NCI-H187 treated with DMSO at 0.1 percent for 48 hours (cell line): Measurements from ENCODE around the gene ERMN.
"Not testable (repeated sequence)": the region's sequence is repeated elsewhere in the genome, so short reads cannot be mapped to it uniquely, and the experiment has no call there.

Experiments
- DNase-seq: peaks from one replicate; lab custom pipeline; 2025; lab: John Stamatoyannopoulos, UW

The ERMN gene, protein sequence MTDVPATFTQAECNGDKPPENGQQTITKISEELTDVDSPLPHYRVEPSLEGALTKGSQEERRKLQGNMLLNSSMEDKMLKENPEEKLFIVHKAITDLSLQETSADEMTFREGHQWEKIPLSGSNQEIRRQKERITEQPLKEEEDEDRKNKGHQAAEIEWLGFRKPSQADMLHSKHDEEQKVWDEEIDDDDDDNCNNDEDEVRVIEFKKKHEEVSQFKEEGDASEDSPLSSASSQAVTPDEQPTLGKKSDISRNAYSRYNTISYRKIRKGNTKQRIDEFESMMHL

DNA sequence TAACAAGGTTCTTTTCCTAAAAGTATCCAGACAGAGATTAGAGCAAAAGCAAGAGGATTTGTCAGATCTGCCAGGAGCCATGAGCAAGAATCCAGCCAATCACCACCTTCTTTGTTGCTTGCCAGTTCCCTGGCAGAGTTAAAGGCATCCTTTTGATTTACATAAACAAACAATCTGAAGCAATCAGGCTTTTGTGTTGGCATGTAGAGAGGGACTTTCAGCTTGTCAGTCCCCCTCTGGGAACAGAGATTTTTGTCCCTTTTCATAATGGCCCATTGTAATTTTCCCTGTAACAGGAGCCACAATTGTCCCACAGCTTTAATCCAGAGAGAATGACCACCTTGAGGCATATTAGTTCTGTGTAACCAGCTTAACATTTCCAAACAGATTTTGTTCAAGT is at the start of gene ERMN:
Gene ERMN (minus strand): TSS at position 39 of the 400 bp plus-strand sequence. CDS start 182 bp downstream, outside the sequence.
- no peak for DNase-seq

DNA sequence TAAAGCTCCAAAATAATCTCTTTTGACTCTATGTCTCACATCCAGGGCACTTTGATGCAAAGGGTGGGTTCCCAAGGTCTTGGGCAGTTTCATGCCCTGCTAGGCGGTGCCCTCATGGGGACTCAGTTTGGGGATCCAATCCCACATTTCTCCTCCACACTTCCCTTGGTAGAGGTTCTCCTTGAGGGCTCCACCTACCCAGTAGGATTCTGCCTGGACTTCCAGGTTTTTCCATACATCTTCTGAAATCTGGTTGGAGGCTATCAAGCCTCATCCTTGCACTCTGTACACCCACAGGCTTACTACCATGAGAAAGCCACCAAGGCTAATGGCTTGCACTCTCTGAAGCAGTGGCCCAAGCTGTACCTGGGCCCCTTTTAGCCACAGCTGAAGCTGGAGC is 49.8 kb upstream of the ERMN start:
- no peak for DNase-seq

DNA sequence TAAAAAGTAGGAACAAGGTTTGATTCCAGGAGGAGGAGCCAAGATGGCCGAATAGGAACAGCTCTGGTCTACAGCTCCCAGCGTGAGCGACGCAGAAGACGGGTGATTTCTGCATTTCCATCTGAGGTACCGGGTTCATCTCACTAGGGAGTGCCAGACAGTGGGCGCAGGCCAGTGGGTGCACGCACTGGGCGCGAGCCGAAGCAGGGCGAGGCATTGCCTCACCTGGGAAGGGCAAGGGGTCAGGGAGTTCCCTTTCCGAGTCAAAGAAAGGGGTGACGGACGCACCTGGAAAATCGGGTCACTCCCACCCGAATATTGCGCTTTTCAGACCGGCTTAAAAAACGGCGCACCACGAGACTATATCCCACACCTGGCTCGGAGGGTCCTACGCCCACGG is 42.9 kb upstream of the ERMN start:
- not testable (repeated sequence) for DNase-seq

DNA sequence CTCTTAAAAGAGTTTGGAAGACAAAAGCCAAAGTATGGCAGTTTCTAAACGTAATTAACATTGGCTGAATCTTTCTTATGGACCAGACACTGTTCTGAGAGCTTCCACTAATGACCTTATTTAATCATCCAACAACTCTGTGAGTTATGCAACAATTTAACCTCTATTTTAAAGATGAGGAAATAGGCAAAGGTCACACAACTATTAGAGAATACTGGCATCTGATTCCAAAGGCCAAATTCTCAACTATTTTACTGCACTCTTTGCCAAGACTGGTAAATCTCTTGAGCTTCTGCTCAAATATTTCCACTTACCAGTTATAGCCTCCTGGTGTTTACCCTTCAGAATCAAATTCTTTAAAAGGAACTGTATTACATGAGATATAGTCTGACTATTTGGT is 42.1 kb upstream of the ERMN start:
- no peak for DNase-seq

DNA sequence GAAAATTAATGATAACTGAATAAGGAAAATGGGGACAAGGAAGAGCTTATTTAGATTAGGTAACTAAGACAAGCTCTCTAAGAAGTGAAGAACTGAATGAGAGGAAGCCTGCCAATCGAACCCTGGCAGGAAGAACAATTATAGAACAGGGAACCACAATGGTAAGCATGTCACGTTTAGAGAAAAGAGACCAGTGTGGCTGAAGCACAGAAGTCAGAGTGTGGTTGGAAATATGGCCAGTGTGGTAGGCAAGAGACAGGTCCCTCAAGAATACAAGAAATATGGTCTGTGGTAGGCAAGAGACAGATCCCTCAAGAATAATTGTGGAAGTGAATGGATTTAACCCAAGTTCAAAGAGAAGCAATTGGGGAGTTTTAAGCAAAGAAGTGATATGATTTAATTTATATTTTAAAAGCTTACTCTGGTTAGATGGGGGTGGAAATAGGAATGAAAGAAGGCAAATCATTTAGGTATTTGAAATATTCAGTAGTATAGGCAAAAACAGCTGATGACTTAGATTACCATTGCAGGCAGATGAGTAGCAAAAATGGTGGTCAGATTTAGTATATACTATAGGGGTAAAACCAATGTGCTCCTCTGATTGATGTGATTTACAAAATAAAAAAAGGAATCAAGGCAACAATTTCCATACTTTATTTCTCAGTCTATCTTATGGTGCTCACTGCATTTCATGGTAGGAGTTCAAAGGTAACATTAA is 38.8 kb upstream of the ERMN start:
- DNase-seq: no peak

DNA sequence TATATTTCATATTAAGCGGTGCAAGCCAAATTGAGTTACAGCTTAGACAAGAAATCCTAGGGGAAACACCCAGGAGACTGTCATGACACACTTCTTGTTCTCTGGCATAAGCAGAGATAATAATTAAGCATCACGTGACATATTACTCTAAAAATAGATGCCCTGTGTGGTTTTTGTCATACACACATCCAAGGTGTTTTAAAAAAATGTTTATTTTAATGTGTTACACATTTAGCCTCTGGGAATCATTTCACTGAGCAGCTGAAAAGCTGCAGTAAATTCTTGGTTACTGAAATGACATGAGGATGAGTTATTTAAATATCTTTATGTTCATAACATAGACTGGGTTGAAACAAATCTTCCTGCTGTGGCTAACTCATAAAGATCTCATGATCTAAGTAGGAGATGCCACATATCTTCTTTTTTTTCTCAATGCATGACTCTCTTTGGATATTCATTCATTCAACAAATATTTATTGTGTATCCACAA is 38.0 kb upstream of the ERMN start:
- DNase-seq: no peak

DNA sequence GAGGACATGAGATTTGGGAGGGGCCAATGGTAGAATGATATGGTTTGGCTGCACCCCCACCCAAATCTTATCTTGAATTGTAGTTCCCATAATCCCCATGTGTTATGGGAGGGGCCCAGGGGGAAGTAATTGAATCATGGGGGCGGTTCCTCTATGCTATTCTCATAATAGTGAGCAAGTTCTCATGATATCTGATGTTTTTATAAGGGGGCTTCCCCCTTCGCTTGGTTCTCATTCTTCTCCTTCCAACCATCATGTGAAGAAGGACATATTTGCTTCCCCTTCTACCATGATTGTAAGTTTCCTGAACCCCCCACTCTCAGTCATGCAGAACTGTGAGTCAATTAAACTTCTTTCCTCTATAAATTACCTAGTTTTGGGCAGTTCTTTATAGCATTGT is 37.0 kb upstream of the ERMN start:
- no peak for DNase-seq

DNA sequence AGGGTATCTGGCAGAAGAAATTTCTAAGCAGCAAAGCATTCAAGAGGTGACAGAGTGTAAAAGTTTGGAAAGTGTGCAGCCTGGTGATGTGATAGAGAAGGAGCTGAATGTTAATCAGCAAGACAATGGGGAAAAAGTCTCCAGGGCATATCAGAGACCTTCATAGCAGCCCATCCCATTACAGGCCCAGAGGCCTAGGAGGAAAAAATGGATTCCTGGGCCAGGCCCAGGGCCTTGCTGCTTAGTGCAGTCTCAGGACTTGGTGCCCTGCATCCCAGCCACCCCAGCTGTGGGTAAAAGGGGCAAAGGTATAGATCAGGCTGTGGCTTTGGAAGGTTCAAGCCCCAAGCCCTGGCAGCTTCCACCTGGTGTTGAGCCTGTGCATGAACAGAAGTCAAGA is 35.9 kb upstream of the ERMN start:
- no peak for DNase-seq

DNA sequence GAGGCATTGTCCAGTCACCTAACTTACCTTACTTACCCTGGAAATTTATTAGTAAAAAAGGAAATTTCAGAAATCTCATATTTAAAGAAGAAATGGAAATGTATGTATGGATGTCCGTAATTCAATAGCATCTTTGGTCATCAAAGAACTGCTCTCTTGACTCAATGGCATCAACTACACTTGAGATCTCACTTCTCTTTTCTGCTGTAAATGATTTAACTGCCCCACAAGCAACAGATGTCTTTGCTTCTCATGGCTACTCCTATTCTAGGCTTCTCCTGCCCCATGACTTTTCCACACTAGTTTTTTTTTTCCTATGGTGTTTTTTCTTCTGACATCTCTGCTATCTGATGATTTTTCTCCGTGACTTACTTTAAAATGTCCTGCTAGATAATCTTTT is 34.0 kb upstream of the ERMN start:
- DNase-seq: no peak

DNA sequence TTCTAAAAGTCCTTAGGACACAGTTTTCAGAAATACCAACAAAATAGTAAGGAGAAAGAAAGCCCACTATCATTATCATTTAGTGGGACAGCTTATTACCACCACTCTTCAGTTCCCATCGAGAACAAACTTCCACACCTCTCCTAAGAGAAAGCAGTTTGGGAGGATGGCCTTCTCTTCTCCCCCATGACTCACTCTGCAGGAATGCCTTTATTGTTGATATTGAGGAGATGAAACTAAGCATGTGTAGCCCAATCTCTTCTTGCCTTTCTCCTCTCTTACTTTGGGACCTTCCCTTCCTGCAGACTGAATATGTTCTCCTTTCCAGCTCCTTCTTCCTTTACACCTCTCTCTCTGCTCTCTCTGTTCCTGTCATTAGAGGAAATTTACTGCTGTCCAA is 30.0 kb upstream of the ERMN start:
- no peak for DNase-seq

DNA sequence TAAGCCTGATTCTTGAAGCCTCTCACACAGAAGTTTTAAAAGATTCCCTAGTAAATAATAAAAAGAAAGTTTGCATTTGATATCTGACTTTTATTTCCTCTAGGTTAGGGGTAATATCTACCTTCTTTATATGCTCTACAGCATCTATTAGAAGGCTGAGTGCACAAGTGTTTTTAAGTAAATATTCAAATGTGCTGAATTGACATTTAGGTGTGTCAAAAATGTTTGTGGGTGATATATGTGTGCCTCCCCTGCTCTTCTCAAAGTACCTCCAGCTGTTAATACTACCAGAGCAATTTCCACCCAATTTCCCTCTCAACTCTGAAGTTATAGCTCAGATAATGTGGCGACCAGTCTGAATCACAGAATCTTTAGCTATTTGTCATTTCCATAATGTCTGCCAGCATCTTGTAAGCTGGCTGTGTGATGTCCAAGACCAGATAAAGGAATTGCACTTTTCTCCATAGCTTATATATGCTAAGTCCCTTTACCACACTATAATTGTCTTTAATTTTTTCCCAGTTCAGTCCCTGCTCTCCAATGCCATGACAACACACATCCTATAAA is 24.4 kb upstream of the ERMN start:
- DNase-seq: no peak

DNA sequence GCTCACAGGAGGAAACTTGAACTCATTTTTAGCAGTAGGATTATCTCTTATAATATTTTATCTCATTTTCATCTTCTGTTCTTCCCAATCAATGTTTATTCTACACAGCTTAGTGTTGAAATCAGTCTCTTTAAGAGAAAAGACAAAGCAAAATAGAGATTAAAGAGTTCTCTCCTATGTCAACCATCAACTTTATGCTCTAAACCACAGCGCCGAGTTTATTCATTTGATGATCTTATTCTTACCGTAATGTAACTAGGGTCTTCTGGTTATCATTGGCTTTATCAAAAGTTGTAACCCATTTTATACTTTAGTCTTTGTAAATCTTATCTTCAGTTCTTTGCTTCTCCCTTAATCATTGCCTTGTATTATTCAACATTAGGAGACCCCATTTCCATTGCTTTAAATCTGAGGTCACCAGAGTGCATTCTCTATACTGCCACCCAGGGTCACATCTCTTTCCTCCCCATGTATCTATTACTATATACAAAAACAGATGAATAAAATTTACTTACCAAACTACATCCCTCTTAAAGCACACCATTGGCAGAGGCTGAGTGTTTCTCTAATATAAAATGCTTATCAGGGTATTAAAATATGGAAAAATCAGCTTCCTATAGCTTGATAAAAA is 22.8 kb upstream of the ERMN start:
- no peak for DNase-seq

DNA sequence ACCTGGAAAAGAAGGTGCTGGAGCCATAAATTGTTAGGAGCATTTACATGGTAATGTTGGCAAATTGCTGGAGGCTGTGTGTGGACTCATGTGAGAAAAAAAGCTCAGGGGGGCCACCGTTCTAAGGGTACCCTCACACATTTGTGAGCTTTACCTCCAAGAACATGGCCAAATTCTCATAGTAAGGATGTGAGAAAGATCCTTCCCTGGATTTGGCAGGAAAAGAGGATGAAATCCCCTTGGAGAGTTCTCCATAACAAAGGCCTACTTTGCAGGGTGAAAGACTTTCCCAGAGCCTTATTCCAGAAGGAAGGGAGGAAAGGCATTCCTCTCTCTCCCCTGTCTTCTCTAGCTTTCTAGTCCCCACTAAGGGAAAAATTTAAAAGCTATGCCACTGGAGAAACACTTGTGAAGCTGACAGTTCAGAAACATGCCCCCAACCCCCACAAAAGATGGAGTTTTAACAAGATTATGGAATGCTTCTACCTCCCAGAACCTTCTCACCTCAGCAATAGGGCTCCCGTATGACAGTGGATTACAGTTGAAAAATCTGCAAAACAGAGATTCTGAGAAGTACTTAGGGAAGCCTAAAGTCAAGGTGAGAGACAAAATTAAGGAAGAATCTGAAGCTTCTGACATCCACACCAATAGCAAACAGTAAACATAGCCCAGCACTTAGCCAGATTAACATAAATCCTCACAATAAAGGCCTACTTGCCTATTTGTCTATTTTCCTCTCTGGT is 20.2 kb upstream of the ERMN start:
- DNase-seq: no peak

DNA sequence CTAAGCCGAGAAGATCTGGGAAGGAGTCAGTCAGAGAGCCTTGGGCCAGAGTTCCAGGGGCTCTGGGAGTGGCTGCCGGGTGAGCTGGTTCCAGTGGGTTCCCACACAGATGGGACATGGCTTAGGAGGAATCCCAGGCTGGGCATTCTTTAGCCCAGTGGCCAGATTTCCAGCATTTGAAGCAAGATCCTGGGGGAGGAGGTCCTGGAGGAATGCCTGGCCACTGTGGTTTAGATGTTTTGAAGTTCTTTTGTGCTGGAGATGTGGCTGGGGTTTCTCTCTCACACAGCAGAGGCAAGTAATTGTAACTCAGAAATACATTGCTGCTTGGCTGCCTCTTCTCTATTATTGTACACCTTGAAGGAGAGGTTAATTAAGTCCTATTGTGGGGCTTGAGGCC is 15.8 kb upstream of the ERMN start:
- DNase-seq: not testable (repeated sequence)

DNA sequence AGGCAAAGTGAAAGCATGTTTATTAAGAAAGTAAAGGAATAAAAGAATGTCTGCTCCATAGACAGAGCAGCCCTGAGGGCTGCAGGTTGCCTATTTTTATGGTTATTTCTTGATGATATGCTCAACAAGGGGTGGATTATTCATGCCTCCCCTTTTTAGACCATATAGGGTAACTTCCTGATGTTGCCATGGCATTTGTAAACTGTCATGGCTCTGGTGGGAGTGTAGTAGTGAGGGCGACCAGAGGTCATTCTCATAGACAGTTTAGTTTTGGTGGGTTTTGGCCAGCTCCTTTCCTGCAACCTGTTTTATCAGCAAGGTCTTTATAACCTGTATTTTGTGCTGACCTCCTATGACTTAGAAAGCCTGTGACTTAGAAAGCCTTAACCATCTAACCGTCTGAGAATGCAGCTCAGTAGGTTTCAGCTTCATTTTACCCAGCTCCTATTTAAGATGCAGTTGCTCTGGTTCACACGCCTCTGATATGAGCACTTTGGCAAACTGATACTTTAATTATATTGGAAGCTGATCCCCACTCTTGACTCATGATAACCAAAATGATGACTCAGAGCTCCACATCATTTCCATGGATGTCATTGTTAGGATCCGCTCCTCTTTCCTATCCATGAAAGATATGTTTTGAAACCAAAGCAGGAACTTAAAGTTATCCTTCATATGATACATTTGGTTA is 14.5 kb upstream of the ERMN start:
- DNase-seq: no peak

DNA sequence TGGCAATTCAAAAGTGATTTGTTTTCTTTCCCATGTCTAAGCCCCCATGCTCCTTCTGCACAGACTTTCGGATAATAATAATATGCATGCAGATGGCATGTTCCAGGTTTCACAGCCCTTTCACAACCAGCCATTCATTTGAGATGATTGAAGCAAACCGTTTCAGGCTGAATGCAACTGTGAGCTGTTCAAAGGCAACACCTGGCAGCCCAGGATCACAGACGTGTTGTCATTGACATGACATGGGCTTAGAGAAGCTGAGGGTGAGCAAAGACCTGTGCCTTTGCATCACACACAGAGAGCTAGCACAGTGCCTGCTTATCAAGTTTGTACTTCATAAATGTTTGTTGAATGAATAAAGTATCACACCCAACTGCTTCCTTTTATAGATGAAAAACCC is 12.4 kb upstream of the ERMN start:
- no peak for DNase-seq

DNA sequence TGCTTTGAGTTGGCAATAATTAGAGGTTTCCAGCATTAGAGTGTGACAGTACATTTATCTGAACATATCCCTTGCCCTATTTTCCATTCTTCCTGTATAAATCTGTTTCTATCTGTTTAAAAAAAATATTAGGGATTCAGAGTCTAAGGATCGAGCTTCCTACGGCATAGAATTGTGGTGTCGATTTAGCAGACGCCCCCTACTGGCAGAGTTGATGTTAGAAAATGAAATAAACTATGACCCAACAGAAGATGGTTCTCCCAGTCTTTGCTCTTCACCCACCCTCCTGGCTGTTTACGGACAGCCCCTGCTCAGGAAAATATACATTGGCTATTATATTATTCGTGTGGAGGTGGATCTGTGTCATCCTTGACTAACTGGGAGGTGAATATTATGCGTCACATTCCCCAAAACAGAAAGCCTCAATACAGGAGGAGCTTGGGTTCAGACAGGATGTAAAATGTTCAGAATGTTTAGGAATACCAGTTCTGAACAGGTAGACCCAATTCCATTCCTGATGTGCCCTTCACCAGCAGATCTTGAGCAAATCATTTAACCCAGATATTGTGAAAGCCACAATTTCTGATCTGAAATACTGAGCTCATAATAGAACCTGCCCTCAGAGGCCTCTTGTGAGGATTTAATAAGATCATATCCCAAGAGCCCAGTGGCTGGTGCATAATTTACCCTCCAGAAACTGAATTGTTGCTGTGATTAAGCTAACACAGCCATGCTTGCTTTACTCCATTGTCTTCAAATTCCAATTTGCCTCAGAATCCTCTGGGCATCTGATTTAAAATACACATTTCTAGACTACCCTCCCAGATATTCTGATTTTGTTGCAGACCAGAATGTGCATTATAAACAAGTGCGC is 10.8 kb upstream of the ERMN start:
- no peak for DNase-seq

DNA sequence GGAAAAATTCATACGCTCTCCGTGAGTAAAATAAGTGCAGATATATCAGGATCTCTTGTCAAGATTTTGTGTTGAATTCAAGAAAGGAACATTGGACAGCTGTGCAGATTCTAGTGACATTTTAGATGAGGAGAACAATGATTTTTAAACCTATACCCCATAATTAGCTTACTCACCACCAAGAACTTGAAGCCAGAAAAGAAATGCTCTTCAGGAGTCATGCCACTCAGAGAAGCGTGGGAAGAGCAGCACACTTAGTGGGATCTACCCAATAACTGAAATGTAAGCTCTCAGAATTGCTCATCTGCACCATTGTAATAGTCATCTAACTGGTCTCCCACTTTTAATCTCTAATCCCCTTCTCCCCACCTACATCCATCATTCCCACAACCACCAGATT is 9.2 kb upstream of the ERMN start:
- DNase-seq: no peak

DNA sequence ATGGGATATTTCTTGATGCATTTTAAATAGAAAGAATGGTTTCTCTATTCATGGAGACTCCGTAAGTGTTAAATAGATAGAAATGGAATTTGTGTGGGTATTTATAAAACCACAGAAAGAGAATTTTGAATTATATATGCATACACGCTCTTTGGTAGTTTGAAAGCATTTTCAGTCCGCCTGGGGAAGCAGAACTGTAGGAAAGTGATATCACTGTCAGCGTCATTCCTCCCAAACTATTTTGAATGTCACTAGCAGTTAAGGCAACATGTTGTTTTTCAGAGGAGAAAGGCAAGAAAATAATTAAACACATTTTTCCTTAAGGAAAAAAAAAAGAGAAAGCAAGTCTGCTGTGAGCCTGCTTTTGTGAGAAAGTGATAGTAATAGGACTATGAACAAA is 8.7 kb upstream of the ERMN start:
- DNase-seq: no peak

DNA sequence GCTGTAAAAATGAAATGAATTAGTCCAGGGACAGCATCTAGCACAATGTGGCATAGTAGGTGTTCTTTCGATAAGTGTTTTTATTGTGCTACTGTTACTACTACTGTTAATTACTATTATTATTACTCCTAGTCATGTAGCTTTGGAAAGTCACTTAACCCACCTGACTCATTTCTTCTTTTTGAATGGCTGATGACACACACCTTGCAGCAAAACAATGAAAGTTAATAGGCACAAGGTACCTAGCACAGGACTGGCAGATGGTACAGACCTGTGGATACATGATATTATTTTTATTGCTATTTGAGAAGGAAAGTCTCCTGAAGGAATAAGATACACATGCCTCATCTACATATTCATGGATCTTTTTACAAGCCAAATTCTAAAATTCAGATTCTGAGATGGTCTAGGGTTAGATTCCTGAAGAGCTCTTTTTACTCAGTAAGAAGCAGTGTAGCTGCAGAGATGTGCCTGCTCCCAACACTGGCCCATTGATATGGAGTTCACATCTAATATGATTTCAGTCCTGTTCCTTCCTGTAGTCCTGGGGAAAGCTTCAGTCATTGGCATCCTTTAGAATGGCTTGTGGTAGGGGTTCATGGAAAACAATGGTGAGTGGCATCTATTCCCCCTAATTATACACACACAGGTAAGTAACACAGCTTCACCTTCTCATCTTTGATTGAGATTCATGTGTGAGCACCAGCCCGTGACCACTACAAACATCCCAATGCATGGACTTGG is 7.9 kb upstream of the ERMN start:
- no peak for DNase-seq
